Cardiac muscle cell (in vitro differentiated cells and primary cell): ENCODE measurements around the gene PRRT2. TPM values are rescaled to one million over a fixed set of nuclear protein-coding genes. Genes with fewer than 3 reads are reported as not detected.

ENCODE experiments used
- DNase-seq, 2 donors: peaks; one replicate each; pipeline versions ENCODE4 v3.0.0 to v3.0.0-alpha.2; 2010 to 2017; ENCODE audit warnings: low read depth in 1 of 2, low spot score in 1 of 2
- H3K27ac ChIP-seq: fragments of 200-600 bp; sonication (generic); 2 replicates; pipeline ENCODE4 v1.5.1; 2016
- H3K27me3 ChIP-seq: fragments of 200-600 bp; sonication (generic); 2 replicates; pipeline ENCODE4 v1.6.0; 2016; ENCODE audit warnings: control low read depth
- H3K36me3 ChIP-seq: fragments of 200-600 bp; sonication (generic); 2 replicates; pipeline ENCODE4 v1.5.1; 2016; ENCODE audit warnings: control low read depth
- H3K4me1 ChIP-seq: fragments of 200-600 bp; sonication (generic); 2 replicates; pipeline ENCODE4 v1.8.1; 2017; ENCODE audit warnings: low read depth, mild to moderate bottlenecking, mixed run types
- H3K4me3 ChIP-seq: fragments of 200-600 bp; sonication (generic); 2 replicates; pipeline ENCODE4 v1.5.1; 2016; ENCODE audit warnings: mild to moderate bottlenecking
- H3K9me3 ChIP-seq: fragments of 200-600 bp; sonication (generic); 2 replicates; pipeline ENCODE4 v1.5.1; 2017; ENCODE audit warnings: low read depth, mild to moderate bottlenecking, control low read depth
- CTCF ChIP-seq: IDR thresholded peaks from 2 replicates; pipeline ENCODE4 v1.5.1; 2012; ENCODE audit warnings: low read depth, mild to moderate bottlenecking, low read length
- polyA plus RNA-seq: library from polyadenylated mRNA; unstranded; fragments of >200 nt; fragmentation: Nextera tagmentation; extraction: Ambion mirVana; gene quantifications from 2 replicates; pipeline ENCODE4 v1.2.1, GENCODE V29; 2016
- total RNA-seq: library from RNA; depleted of rRNA; stranded (reverse); fragments of >200 nt; gene quantifications from 2 replicates; pipeline ENCODE4 v1.2.3, GENCODE V29; 2016

PRRT2 gene
- total and polyA plus RNA-seq, 2 experiments from 2014 or later, result 19.3 to 19.7 TPM

- Histone ChIP-seq H3K27me3 (no peaks in the 10 kb centered on the region), H3K9me3 (no peaks in the 10 kb centered on the region), H3K4me1 (peaks cover 12% of the 10 kb centered on the region), H3K4me3 (peak overlapping the region; percentile 92), H3K36me3 (peaks cover 12% of the 10 kb centered on the region), H3K27ac (peak overlapping the region; percentile 84)
- DNase-seq, result peak; percentile 73 to 78
- no peak for TF ChIP-seq CTCF
Observed at GRCh38 chr16:29816694-29817441, 4.9 kb downstream of the PRRT2 start.

- H3K9me3 ChIP-seq, result no peaks in the 10 kb centered on the region
- TF ChIP-seq CTCF, result no peak
- H3K27ac ChIP-seq, result no peak overlapping the region
- H3K36me3 ChIP-seq, result peaks cover 12% of the 10 kb centered on the region
- no peak for DNase-seq
- H3K4me3 ChIP-seq, result no peak overlapping the region
- H3K4me1 ChIP-seq, result peaks cover 12% of the 10 kb centered on the region
- no peaks in the 10 kb centered on the region for H3K27me3 ChIP-seq
Observed at GRCh38 chr16:29818082-29818481, 6.1 kb downstream of the PRRT2 start.

- TF ChIP-seq CTCF, result no peak
- H3K36me3 ChIP-seq, result peaks cover 12% of the 10 kb centered on the region
- no peak overlapping the region for H3K27ac ChIP-seq
- H3K4me3 ChIP-seq, result no peak overlapping the region
- no peaks in the 10 kb centered on the region for H3K9me3 ChIP-seq
- H3K27me3 ChIP-seq, result no peaks in the 10 kb centered on the region
- peaks cover 12% of the 10 kb centered on the region for H3K4me1 ChIP-seq
- DNase-seq, result no peak
Observed at GRCh38 chr16:29819506-29819905, 7.5 kb downstream of the PRRT2 start.

- Histone ChIP-seq H3K36me3 (peaks cover 12% of the 10 kb centered on the region), H3K4me3 (peak within 1 kb of the TSS; percentile 1), H3K9me3 (no peaks in the 10 kb centered on the region), H3K27me3 (no peaks in the 10 kb centered on the region), H3K27ac (no peak within 1 kb of the TSS), H3K4me1 (peaks cover 7% of the 10 kb centered on the region)
- peak in 1 of 2 donors; percentile 74 for DNase-seq
- no peak for TF ChIP-seq CTCF
Observed at GRCh38 chr16:29820271-29820701, 8.3 kb downstream of the PRRT2 start, which contains the start of gene MVP. TSS of gene MVP (plus strand) at chr16:29820462. CDS start at chr16:29830550, 10,088 bp downstream.

- Histone ChIP-seq H3K36me3 (peaks cover 12% of the 10 kb centered on the region), H3K4me1 (peaks cover 4% of the 10 kb centered on the region), H3K4me3 (peak overlapping the region; percentile 1), H3K27me3 (no peaks in the 10 kb centered on the region), H3K9me3 (no peaks in the 10 kb centered on the region), H3K27ac (no peak overlapping the region)
- no peak for DNase-seq
- no peak for TF ChIP-seq CTCF
Observed at GRCh38 chr16:29820730-29821642, 9.0 kb downstream of the PRRT2 start.
